Transverse colon (tissue), 4 donors: ENCODE measurements around the gene KLHL29. TPM values are rescaled to one million over a fixed set of nuclear protein-coding genes. Genes with fewer than 3 reads are reported as not detected.

Experiments
- DNase-seq: peaks from one replicate; pipeline ENCODE4 v3.0.0-alpha.2; 2019
- H3K27ac ChIP-seq, 4 donors: fragments of 200-600 bp; sonication (generic); 2 replicates each; pipeline ENCODE4 v1.5.1; 2016 to 2018; ENCODE audit warnings: inconsistent platforms in 4 of 4
- H3K27me3 ChIP-seq: fragments of 200-600 bp; sonication (generic); 2 replicates; pipeline ENCODE4 v1.5.1; 2017; ENCODE audit warnings: inconsistent platforms
- H3K36me3 ChIP-seq, 4 donors: fragments of 200-600 bp; sonication (generic); 2 replicates each; pipeline ENCODE4 v1.5.1; 2017 to 2019; ENCODE audit warnings: inconsistent platforms in 4 of 4
- H3K4me1 ChIP-seq, 4 donors: fragments of 200-600 bp; sonication (generic); 2 replicates each; pipeline ENCODE4 v1.5.1; 2017 to 2020; ENCODE audit warnings: inconsistent platforms in 4 of 4
- H3K4me3 ChIP-seq, 4 donors: fragments of 200-600 bp; sonication (generic); 1 replicate in 1 of 4; 2 replicates in 3 of 4; pipeline versions ENCODE4 v1.5.1 to v1.6.1; 2017 to 2019; ENCODE audit warnings: inconsistent platforms in 4 of 4
- H3K9me3 ChIP-seq, 2 donors: fragments of 200-600 bp; sonication (generic); 2 replicates each; pipeline ENCODE4 v1.5.1; 2017 to 2019; ENCODE audit warnings: inconsistent platforms in 2 of 2
- EP300 ChIP-seq: sonication (generic); formaldehyde crosslinking; IDR thresholded peaks from one replicate; pipeline ENCODE4 v1.6.1; 2017; ENCODE audit warnings: antibody characterized with exemption, low read depth
- POLR2A ChIP-seq: fragments of 450-650 bp; IDR thresholded peaks from one replicate; pipeline ENCODE4 v1.6.1; 2016; ENCODE audit warnings: antibody characterized with exemption, mild to moderate bottlenecking, moderate library complexity
- POLR2AphosphoS5 ChIP-seq, 3 donors: sonication (generic); formaldehyde crosslinking; IDR thresholded peaks; one replicate each; pipeline ENCODE4 v1.6.1; 2016; ENCODE audit warnings: antibody characterized with exemption in 3 of 3
- WGBS, 2 donors: methylation state at CpG; one replicate each; pipeline ENCODE4 v1.1.5; 2018; ENCODE audit warnings: low coverage in 1 of 2; 5-methylcytosine and 5-hydroxymethylcytosine counted together
- in situ Hi-C, 4 donors: fragments of 200-750 bp; cut with MboI; loops; one replicate each; pipeline versions ENCODE4 v1.15.0 to v1.15.1; 2017; ENCODE audit warnings: low sequenced_read_pairs in 3 of 4, low pct_ligation_motif_present in 1 of 4, low pct_unique_long_range_greater_than_20kb in 1 of 4
- intact Hi-C: fragments of 100-400 bp; cut with DNase I; formaldehyde crosslinking; loops from one replicate; pipeline ENCODE4 v1.15.1; 2023; ENCODE audit warnings: low total_unique reads
- total RNA-seq, 4 donors: library from RNA; depleted of rRNA; stranded (reverse); fragments of >200 nt; gene quantifications; one replicate each; pipeline ENCODE4 v1.1.0, GENCODE V29; 2016
- TF ChIP-seq, protein P1 (sequence below), 5 experiments: fragments of 200-600 bp in 3 of 5; fragments of 450-650 bp in 2 of 5; sonication (generic) in 3 of 5; IDR thresholded peaks; 1 replicate in 2 of 5; 2 replicates in 3 of 5; pipeline ENCODE4 v1.5.1; 2016 to 2017; ENCODE audit warnings: antibody characterized with exemption in 5 of 5, inconsistent platforms in 3 of 5, mild to moderate bottlenecking in 2 of 5, moderate library complexity in 1 of 5

Gene KLHL29
- total RNA-seq, 4 donors from 2014 or later, result 3.3 to 16.5 (median 5.8) TPM

DNA sequence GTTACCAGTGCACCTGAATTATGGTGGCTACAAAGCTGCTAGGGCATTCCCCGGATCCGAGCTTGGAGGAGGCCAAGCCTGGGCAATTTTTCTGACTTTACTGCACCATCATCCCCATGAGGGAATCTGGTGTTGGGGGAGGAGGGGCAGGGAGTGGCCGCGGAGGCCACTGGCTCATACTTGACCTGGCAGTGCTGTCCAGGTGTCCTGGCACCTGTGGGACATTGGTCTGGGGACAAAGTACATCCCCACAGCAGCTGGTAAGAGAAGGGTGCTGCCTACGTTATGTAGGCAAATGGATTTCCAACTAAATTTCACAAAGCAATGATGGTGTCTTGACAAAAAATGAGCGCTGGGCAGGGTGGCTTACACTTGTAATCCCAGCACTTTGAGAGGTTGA lies 48.3 kb downstream of the KLHL29 start:
- Histone ChIP-seq H3K27me3 (no peaks in the 10 kb centered on the region), H3K36me3 (no peaks in the 10 kb centered on the region), H3K9me3 (no peaks in the 10 kb centered on the region), H3K4me3 (no peak overlapping the region), H3K4me1 (peaks cover 0 to 22% (median 11%) of the 10 kb centered on the region in 4 donors), H3K27ac (peak overlapping the region in 3 of 4 donors; percentile 18 to 51 (median 36))
- 91 to 100% methylated on average over 2 to 5 of the region's 6 CpGs for WGBS, 2 donors
- no peak for TF ChIP-seq EP300
- TF ChIP-seq POLR2A, result no peak
- no peak for TF ChIP-seq POLR2AphosphoS5 (IDR thresholded peaks at IDR 0.05)
- TF ChIP-seq, protein P1, sequence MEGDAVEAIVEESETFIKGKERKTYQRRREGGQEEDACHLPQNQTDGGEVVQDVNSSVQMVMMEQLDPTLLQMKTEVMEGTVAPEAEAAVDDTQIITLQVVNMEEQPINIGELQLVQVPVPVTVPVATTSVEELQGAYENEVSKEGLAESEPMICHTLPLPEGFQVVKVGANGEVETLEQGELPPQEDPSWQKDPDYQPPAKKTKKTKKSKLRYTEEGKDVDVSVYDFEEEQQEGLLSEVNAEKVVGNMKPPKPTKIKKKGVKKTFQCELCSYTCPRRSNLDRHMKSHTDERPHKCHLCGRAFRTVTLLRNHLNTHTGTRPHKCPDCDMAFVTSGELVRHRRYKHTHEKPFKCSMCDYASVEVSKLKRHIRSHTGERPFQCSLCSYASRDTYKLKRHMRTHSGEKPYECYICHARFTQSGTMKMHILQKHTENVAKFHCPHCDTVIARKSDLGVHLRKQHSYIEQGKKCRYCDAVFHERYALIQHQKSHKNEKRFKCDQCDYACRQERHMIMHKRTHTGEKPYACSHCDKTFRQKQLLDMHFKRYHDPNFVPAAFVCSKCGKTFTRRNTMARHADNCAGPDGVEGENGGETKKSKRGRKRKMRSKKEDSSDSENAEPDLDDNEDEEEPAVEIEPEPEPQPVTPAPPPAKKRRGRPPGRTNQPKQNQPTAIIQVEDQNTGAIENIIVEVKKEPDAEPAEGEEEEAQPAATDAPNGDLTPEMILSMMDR (IDR thresholded peaks at IDR 0.05), result no peak
- DNase-seq, result no peak
- intact Hi-C loops (no loop called here), in situ Hi-C loops (no loop called here)

DNA sequence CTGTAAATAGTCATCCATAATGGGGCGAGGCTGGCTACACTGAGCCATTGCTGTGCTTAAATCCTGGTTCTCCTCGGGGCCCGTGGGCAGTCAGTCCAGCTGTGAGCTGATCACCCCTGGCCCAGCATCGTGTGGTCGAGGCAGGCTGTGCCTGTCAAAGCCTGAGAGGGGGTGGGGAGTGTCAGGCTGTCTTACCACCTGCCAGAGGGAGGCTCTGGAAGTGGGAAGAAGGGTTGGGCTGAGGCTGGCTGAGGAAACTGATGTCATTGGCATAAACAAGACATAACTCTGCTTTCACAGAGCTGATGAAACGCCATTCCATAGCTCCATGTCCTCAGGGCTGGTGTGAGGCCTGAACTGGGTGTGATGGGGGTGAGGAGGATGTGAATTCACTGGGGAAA lies 49.7 kb downstream of the KLHL29 start:
- peak overlapping the region; percentile 77 to 83 (median 78) for H3K27ac ChIP-seq
- WGBS, 2 donors, result 69 to 100% methylated on average over 1 to 6 of the region's 6 CpGs
- no peak for DNase-seq
- H3K4me1 ChIP-seq, result peaks cover 0 to 22% (median 11%) of the 10 kb centered on the region in 4 donors
- in situ Hi-C loops (no loop called here), intact Hi-C loops (loop anchor here (2.0 kb wide), 1 partner anchor 182 kb away; no protein-coding TSS in a partner anchor)
- TF ChIP-seq POLR2AphosphoS5 (IDR thresholded peaks at IDR 0.05) (peak; percentile 65 to 84 (median 80)), POLR2A (no peak), EP300 (peak; percentile 78)
- TF ChIP-seq, protein P1 (IDR thresholded peaks at IDR 0.05), result no peak
- no peaks in the 10 kb centered on the region for H3K9me3 ChIP-seq
- no peaks in the 10 kb centered on the region for H3K36me3 ChIP-seq
- no peaks in the 10 kb centered on the region for H3K27me3 ChIP-seq
- H3K4me3 ChIP-seq, result no peak overlapping the region

DNA sequence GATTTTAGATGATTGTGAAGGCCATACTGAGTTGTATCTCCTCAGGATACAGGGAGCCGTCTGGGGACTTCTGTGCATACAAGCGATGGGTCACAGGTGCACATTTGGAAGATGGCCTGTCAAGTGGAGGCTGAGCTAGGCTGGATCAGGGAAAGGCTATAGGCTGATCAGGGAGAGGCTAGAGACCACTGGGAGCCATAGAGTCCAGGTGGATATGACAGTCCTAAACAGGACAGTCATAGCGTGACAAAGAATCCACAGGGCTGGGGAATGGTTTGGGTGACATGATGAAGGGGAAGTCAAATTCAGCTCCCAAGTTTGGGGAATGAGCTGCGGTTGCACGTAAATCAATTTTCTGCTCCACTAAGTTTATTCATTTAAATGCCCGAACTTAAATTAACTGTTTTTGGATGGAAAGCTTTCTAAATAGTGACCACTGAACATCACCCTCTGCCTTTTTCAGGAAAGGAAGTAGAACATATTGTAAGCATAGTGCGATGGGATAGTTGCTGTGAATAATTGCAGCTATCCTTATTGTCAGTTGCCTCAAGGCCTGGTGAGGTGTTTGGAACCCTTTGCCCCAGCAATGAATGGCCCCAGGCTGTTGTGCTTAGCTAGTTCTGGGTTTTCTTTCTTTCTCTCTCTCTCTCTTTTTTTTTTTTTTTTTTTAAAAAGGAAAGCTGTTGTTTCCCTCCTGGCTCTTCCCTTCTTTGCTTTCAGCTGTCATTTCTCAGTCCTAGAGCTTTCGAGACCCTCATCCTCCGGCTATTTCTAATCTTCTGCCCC lies 50.5 kb downstream of the KLHL29 start:
- Histone ChIP-seq H3K4me1 (peaks cover 0 to 22% (median 11%) of the 10 kb centered on the region in 4 donors), H3K9me3 (no peaks in the 10 kb centered on the region), H3K4me3 (no peak overlapping the region), H3K27me3 (no peaks in the 10 kb centered on the region), H3K36me3 (no peaks in the 10 kb centered on the region), H3K27ac (peak overlapping the region; percentile 77 to 83 (median 78))
- DNase-seq, result no peak
- in situ Hi-C loops (no loop called here), intact Hi-C loops (loop anchor here (2.0 kb wide), 1 partner anchor 181 kb away; no protein-coding TSS in a partner anchor)
- 81 to 98% methylated on average over 7 to 9 of the region's 9 CpGs for WGBS, 2 donors
- TF ChIP-seq EP300 (no peak), POLR2A (no peak), POLR2AphosphoS5 (IDR thresholded peaks at IDR 0.05) (no peak)
- TF ChIP-seq, protein P1 (IDR thresholded peaks at IDR 0.05), result no peak

DNA sequence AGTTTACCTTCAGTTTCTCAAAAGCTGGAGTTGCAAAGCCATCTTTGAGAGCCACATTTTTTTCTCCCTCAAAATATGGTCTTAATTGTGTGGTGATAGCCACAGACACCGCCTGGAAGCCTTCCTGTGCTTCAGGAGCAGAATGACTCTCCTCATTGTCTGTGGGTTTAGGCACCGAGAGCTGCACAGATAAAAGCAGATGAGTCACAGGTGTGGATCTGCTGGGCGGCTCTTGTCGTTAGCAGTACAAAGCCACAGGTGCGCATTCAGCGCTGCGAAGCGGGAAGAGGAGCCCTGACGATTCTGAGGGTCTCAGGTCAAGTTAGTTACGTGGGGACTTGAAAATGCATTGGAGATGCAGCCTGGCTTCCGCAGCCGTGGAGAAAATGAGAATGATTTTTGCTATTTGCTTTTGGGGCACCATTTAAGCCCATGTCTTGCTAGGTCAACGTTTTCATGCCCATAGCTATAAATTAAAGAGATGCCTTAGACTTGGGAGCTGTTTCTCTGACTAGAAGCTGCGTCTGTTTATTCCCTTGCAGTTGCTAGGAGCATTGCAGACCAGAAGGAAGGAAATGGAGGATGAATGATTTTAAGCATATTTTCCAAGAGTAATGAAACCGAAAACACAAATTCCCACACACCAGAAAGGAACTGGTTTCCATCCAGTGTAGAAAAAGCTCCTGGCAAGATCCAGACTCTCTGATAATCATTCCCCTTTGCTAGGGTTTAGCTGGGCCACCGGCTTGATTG lies 51.5 kb downstream of the KLHL29 start:
- H3K36me3 ChIP-seq, result no peaks in the 10 kb centered on the region
- intact Hi-C loops, result no loop called here
- peaks cover 0 to 3% of the 10 kb centered on the region in 2 donors for H3K9me3 ChIP-seq
- H3K4me1 ChIP-seq, result peaks cover 0 to 22% (median 9%) of the 10 kb centered on the region in 4 donors
- TF ChIP-seq POLR2AphosphoS5 (IDR thresholded peaks at IDR 0.05) (peak in 2 of 3 donors; percentile 18 to 53), EP300 (no peak)
- no peak for DNase-seq
- in situ Hi-C loops, result no loop called here
- peak overlapping the region; percentile 77 to 83 (median 78) for H3K27ac ChIP-seq
- H3K27me3 ChIP-seq, result no peaks in the 10 kb centered on the region
- no peak overlapping the region for H3K4me3 ChIP-seq
- WGBS, 2 donors, result 50 to 66% methylated on average over 8 to 16 of the region's 16 CpGs
